Cardiac fibroblast (primary cell): ENCODE data around the gene PEX14.

Experiments used
- DNase-seq, 2 donors: peaks; one replicate each; pipeline versions ENCODE4 v3.0.0 to v3.0.0-alpha.2; 2010; ENCODE audit warnings: low read depth in 2 of 2
- H3K4me3 ChIP-seq, 2 donors: replicated peaks in 1 of 2; 1 replicate in 1 of 2; 2 replicates in 1 of 2; pipeline ENCODE4 v1.5.1; 2011; ENCODE audit warnings: low read depth in 2 of 2, low read length in 2 of 2, mild to moderate bottlenecking in 2 of 2, moderate library complexity in 1 of 2
- TF ChIP-seq, protein P1 (sequence below): IDR thresholded peaks from one replicate; pipeline ENCODE4 v1.5.1; 2011; ENCODE audit warnings: low read depth, mild to moderate bottlenecking, low read length, inconsistent platforms

PEX14 gene

DNA sequence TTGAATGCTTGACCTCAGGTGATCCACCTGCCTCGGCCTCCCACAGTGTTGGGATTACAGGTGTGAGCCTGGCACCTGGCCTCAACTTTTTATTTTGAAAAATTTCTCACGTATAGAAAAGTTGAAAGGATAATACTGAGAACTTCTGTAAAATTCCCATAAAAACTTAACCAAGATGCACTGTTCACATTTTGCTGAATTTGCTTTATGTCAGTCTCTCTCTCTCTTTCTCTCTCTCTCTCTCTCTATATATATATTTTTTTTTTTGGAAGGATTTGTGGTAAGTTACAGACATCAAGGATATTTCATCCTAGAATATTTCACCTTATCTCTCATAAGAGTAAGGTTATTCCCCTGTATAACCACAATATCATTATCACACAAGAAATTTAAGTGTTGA lies 5.9 kb downstream of the PEX14 start:
- H3K4me3 ChIP-seq, result no peak overlapping the region
- TF ChIP-seq, protein P1, sequence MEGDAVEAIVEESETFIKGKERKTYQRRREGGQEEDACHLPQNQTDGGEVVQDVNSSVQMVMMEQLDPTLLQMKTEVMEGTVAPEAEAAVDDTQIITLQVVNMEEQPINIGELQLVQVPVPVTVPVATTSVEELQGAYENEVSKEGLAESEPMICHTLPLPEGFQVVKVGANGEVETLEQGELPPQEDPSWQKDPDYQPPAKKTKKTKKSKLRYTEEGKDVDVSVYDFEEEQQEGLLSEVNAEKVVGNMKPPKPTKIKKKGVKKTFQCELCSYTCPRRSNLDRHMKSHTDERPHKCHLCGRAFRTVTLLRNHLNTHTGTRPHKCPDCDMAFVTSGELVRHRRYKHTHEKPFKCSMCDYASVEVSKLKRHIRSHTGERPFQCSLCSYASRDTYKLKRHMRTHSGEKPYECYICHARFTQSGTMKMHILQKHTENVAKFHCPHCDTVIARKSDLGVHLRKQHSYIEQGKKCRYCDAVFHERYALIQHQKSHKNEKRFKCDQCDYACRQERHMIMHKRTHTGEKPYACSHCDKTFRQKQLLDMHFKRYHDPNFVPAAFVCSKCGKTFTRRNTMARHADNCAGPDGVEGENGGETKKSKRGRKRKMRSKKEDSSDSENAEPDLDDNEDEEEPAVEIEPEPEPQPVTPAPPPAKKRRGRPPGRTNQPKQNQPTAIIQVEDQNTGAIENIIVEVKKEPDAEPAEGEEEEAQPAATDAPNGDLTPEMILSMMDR, result no peak
- no peak for DNase-seq

DNA sequence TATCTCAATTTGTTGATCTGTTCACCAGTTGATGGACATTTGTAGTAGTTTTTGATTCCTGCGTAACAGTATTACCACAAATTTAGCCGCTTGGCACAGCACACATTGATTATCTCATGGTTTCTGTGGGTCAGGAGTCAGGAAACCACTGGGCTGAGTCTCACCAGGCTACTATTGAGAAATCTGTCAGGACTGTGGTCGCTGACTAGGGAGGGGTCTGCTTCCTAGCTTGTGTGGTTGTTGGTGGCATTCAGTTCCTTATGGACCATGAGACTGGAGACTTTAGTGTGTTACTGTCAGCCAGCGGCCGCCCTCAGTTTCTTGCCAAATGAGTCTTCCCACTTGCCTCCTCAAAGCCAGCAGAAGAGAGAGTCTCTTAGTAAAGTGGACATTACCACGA lies 9.8 kb downstream of the PEX14 start:
- TF ChIP-seq, protein P1, result no peak
- H3K4me3 ChIP-seq, result no peak overlapping the region
- DNase-seq, result peak in 1 of 2 donors; percentile 6

DNA sequence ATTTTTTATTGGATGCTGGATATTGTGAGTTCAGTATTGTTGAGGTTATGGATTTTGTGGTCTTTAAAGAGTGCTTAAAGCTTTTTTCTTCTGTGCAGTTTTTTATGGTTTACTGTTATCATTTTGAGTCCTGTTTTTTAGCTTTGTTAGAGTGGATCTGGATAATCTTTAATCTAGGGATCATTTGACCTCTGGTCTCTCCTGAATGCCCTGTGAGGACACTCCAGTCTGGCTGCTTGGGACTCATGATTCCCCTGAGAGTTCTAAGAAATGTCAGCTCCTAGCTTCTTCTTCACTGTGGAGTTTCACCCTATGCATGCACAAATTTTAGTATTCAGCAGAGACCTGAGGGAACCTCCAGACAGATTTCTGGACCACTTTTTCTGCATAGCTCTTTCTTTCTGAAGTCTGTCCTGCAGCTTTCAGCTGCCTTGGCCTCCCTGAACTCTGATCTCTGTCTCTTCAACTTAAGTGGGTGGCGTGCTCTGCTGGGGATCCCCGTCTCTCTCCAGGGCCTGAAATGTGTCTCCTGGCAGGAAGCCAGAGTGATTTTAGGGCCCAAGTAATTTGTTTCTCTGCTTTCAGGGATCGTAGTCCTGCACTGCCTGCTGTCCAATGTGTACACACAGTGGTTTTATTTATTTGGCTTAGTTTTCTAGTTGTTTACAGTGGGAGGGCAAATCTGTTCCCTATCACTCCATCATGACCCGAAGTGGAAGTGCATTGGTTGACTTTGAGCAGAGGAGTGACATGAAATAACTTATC lies 14.7 kb downstream of the PEX14 start:
- no peak overlapping the region for H3K4me3 ChIP-seq
- no peak for DNase-seq
- TF ChIP-seq, protein P1, result no peak

DNA sequence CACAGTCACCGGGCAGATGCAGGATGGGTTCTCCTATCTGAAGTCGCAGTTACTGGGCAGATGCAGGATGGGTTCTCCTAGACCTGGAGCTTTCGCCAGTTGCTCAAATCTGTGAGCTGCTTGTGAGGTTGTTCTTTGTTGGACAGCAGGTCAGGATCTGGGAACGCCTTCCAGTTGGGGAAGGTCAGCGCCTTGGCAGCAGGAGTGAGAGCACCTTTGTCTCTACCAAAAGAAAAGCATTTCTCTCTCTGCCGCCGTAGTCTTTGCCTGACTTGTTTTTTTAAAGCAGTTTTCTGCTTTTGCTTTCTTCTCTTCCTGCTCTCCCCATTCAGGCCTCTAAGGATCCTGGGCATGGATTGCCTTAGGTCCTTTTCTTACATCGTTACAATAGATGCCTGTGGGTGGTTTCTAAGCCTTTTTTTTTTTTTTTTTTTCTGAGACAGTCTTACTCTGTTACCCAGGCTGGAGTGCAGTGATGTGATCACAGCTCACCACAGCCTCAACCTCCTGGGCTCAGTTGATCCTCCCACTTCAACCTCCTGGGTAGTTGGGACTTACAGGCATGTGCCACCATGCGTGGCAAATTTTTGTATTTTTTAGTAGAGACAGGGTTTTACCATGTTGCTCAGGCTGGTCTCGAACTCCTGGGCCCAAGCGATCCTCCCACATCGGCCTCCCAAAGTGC lies 15.7 kb downstream of the PEX14 start:
- DNase-seq, result no peak
- TF ChIP-seq, protein P1, result no peak
- no peak overlapping the region for H3K4me3 ChIP-seq

DNA sequence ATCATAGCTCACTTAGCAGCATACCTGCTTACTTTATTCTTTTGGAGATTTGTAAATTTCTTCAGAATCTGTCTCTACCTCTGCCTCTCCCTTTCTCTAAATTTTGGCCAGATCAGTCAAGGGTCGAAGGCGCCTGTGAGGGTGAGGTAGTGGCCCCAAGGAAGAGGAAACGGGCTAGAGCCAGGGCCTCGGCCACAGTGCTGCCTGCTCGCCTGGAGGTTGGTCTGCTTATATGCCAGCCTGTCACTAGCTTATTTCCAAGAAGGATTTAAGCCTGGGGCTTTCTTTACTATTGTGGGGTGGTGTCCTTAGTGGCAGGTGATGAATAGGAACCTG lies 19.6 kb downstream of the PEX14 start:
- no peak for DNase-seq
- TF ChIP-seq, protein P1, result no peak
- H3K4me3 ChIP-seq, result no peak overlapping the region

DNA sequence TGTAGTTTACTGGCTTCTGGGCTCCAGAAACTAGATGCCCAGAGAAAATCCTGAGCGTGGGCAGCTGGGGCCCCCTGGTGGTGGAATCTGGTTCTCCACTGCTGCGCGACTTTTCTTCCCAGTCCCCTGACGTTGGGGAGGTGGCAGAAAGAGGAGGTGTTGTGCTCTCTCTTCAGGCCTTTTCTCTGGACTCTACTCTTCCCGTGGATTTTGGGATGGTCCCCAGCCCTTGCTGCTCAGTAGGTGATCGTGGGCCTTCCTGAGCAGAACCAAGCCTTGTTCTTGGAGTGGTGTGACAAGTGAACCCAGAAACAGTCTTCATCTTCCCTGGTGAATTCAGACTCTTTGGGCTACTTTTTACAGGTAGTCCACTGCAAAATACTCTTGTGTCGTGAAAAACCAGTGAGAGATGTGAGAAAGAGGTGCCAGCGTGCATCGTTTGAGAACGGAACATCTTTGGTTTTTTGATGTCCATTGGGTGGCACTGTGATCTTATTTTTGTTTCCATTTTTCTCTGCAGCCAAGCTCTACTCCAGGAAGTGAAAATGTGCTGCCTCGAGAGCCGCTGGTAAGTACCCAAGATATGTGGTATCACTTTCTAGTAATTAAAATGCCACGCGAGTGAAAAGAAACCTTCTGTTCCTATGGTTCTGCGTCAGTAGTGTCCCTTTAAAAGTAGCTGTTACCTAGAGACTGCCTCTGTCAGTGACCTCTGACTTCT lies 20.2 kb downstream of the PEX14 start:
- TF ChIP-seq, protein P1, result peak; percentile 85
- DNase-seq, result peak; percentile 65 to 75
- peak overlapping the region in 1 of 2 donors; percentile 16 for H3K4me3 ChIP-seq
